Nephron progenitor cell (in vitro differentiated cells): ENCODE results near the gene ROMO1.
"Not testable (repeated sequence)": the region's sequence is repeated elsewhere in the genome, so short reads cannot be mapped to it uniquely, and the experiment has no call there.

Source experiments
- DNase-seq: peaks from one replicate; pipeline ENCODE4 v3.0.0; 2021
- H3K27ac Mint-ChIP-seq: 2 replicates; pipeline ENCODE4 v1.8.0; 2021; ENCODE audit warnings: mild to moderate bottlenecking, moderate library complexity, mixed read lengths
- H3K27me3 Mint-ChIP-seq: 2 replicates; pipeline ENCODE4 v1.8.0; 2021; ENCODE audit warnings: mild to moderate bottlenecking, low read depth, mixed read lengths; ENCODE audit not compliant: poor library complexity
- H3K36me3 Mint-ChIP-seq: 2 replicates; pipeline ENCODE4 v1.8.0; 2021; ENCODE audit warnings: low read depth, mixed read lengths
- H3K4me1 Mint-ChIP-seq: 2 replicates; pipeline ENCODE4 v1.8.0; 2021; ENCODE audit warnings: mixed read lengths
- H3K4me3 Mint-ChIP-seq: 2 replicates; pipeline ENCODE4 v1.8.0; 2021; ENCODE audit warnings: mild to moderate bottlenecking, moderate library complexity, mixed read lengths
- H3K9me3 Mint-ChIP-seq: 2 replicates; pipeline ENCODE4 v1.8.0; 2021; ENCODE audit warnings: mild to moderate bottlenecking, moderate library complexity, mixed read lengths
- CTCF ChIP-seq: fragments of 200-600 bp; sonication (generic); IDR thresholded peaks from 2 replicates; pipeline ENCODE4 v1.5.0; 2021; ENCODE audit warnings: antibody characterized with exemption

The ROMO1 gene

GRCh38 chr20:35720165-35721123 lies 21.2 kb downstream of the ROMO1 start:
- Mint-ChIP-seq H3K36me3 (peaks cover 84% of the 10 kb centered on the region), H3K27me3 (no peaks in the 10 kb centered on the region), H3K4me3 (no peak overlapping the region), H3K4me1 (no peaks in the 10 kb centered on the region), H3K27ac (peak overlapping the region; percentile 45), H3K9me3 (no peaks in the 10 kb centered on the region)
- no peak for TF ChIP-seq CTCF
- no peak for DNase-seq

GRCh38 chr20:35721219-35721618 lies 22.0 kb downstream of the ROMO1 start:
- H3K9me3 Mint-ChIP-seq = no peaks in the 10 kb centered on the region
- no peak overlapping the region for H3K27ac Mint-ChIP-seq
- no peak for DNase-seq
- no peak overlapping the region for H3K4me3 Mint-ChIP-seq
- H3K27me3 Mint-ChIP-seq = no peaks in the 10 kb centered on the region
- TF ChIP-seq CTCF = no peak
- peaks cover 85% of the 10 kb centered on the region for H3K36me3 Mint-ChIP-seq
- no peaks in the 10 kb centered on the region for H3K4me1 Mint-ChIP-seq

GRCh38 chr20:35721621-35722020 lies 22.4 kb downstream of the ROMO1 start:
- Mint-ChIP-seq H3K36me3 (peaks cover 85% of the 10 kb centered on the region), H3K9me3 (no peaks in the 10 kb centered on the region), H3K27ac (no peak overlapping the region), H3K4me1 (no peaks in the 10 kb centered on the region), H3K27me3 (no peaks in the 10 kb centered on the region), H3K4me3 (no peak overlapping the region)
- DNase-seq = no peak
- TF ChIP-seq CTCF = no peak

- H3K27me3 Mint-ChIP-seq, DNase-seq, H3K4me1 Mint-ChIP-seq, H3K4me3 Mint-ChIP-seq, H3K9me3 Mint-ChIP-seq, H3K27ac Mint-ChIP-seq: not testable (repeated sequence)
- peaks cover 80% of the 10 kb centered on the region for H3K36me3 Mint-ChIP-seq
Observed at GRCh38 chr20:35723275-35723639, 24.1 kb downstream of the ROMO1 start.

GRCh38 chr20:35723652-35724320 lies 24.6 kb downstream of the ROMO1 start:
- peaks cover 79% of the 10 kb centered on the region for H3K36me3 Mint-ChIP-seq
- DNase-seq, H3K4me1 Mint-ChIP-seq, H3K27ac Mint-ChIP-seq, H3K4me3 Mint-ChIP-seq, H3K9me3 Mint-ChIP-seq, H3K27me3 Mint-ChIP-seq: not testable (repeated sequence)

- no peaks in the 10 kb centered on the region for H3K27me3 Mint-ChIP-seq
- no peaks in the 10 kb centered on the region for H3K9me3 Mint-ChIP-seq
- no peak overlapping the region for H3K4me3 Mint-ChIP-seq
- TF ChIP-seq CTCF = no peak
- DNase-seq = no peak
- H3K4me1 Mint-ChIP-seq = no peaks in the 10 kb centered on the region
- H3K27ac Mint-ChIP-seq = no peak overlapping the region
- H3K36me3 Mint-ChIP-seq = peaks cover 77% of the 10 kb centered on the region
Observed at GRCh38 chr20:35724321-35725230, 25.4 kb downstream of the ROMO1 start.
